ENCODE data around the gene IRF2BP1. TPM values are rescaled to one million over a fixed set of nuclear protein-coding genes. Genes with fewer than 3 reads are reported as not detected.

IRF2BP1 gene
- total and polyA plus RNA-seq, 12 donors: 8.0 to 23.0 (median 19.5) TPM

GRCh38 chr19:45865269-45865948 is 20.5 kb downstream of the IRF2BP1 start:
- no peak overlapping the region for H3K4me3 ChIP-seq

GRCh38 chr19:45864629-45865082 is 21.3 kb downstream of the IRF2BP1 start:
- Histone ChIP-seq H3K9me3 (no peaks in the 10 kb centered on the region), H3K27me3 (peaks cover 0 to 31% (median 23%) of the 10 kb centered on the region in 7 donors), H3K4me1 (peaks cover 0 to 33% (median 25%) of the 10 kb centered on the region in 9 donors), H3K36me3 (peaks cover 0 to 22% (median 0%) of the 10 kb centered on the region in 9 donors), H3K27ac (no peak overlapping the region), H3K4me3 (peak overlapping the region in 2 of 10 donors; percentile 84 to 89)
- TF ChIP-seq CTCF (IDR thresholded peaks at IDR 0.05): no peak
- WGBS, 2 donors: 12 to 14% methylated on average over 12 of the region's 12 CpGs
- ATAC-seq: no peak
- intact Hi-C loops (cut with DNase I): loop anchor here in 1 of 10 donors (2.0 to 5.0 kb wide), 2 partner anchors 18 to 133 kb away; partner anchors contain the start of gene CCDC61
- DNase-seq: no peak

More at GRCh38 chr19:45865269-45865948, 20.5 kb downstream of the IRF2BP1 start:
- Histone ChIP-seq H3K27ac (no peak overlapping the region), H3K27me3 (peaks cover 0 to 31% (median 23%) of the 10 kb centered on the region in 7 donors), H3K9me3 (no peaks in the 10 kb centered on the region), H3K36me3 (peaks cover 0 to 15% (median 0%) of the 10 kb centered on the region in 9 donors), H3K4me1 (peaks cover 0 to 33% (median 25%) of the 10 kb centered on the region in 9 donors)
- DNase-seq: no peak
- WGBS, 2 donors: 61 to 65% methylated on average over 9 of the region's 9 CpGs
- no peak for TF ChIP-seq CTCF (IDR thresholded peaks at IDR 0.05)
- ATAC-seq: no peak
- intact Hi-C loops (cut with DNase I): loop anchor here in 1 of 10 donors (2.0 kb wide), 1 partner anchor 17 kb away; no protein-coding TSS in a partner anchor

GRCh38 chr19:45863840-45864628 is 21.9 kb downstream of the IRF2BP1 start, which contains the start of gene FOXA3:
Gene FOXA3 (plus strand): TSS chr19:45864326. CDS start chr19:45864457, 131 bp downstream.
- peak within 1 kb of the TSS in 1 of 10 donors; percentile 95 for H3K27ac ChIP-seq
- intact Hi-C loops (cut with DNase I): loop anchor here in 2 of 10 donors (1.0 to 5.0 kb wide), 3 partner anchors 19 to 133 kb away; partner anchors contain the start of genes CCDC61 (in 1 of the 2) and IRF2BP1 (in 1 of the 2)
- ATAC-seq: peak; percentile 13 to 52 (median 31)
- peak within 1 kb of the TSS; percentile 8 to 100 (median 88) for H3K4me3 ChIP-seq
- H3K27me3 ChIP-seq: peaks cover 0 to 31% (median 23%) of the 10 kb centered on the region in 7 donors
- H3K9me3 ChIP-seq: no peaks in the 10 kb centered on the region
- peak in 1 of 2 donors; percentile 43 for DNase-seq
- WGBS, 2 donors: 2 to 3% methylated on average over 71 of the region's 71 CpGs
- peaks cover 0 to 29% (median 0%) of the 10 kb centered on the region in 9 donors for H3K36me3 ChIP-seq
- TF ChIP-seq CTCF (IDR thresholded peaks at IDR 0.05): peak; percentile 34 to 76 (median 65)
- H3K4me1 ChIP-seq: peaks cover 0 to 33% (median 25%) of the 10 kb centered on the region in 9 donors

All from heart right ventricle (tissue), 16 donors.